SU-DHL-6 (cell line): ENCODE results near the gene S100P.

Experiments used
- H2AFZ ChIP-seq: fragments of 200-600 bp; sonication (generic); 2 replicates; pipeline ENCODE4 v1.6.1; 2014; ENCODE audit warnings: low read depth, mild to moderate bottlenecking, moderate library complexity, mixed read lengths, antibody characterized with exemption, low read length; ENCODE audit not compliant: severe bottlenecking
- H3F3A ChIP-seq: fragments of 200-600 bp; shearing (Covaris generic); 2 replicates; pipeline ENCODE4 v1.6.0; 2016; ENCODE audit warnings: antibody characterized with exemption, mild to moderate bottlenecking; ENCODE audit not compliant: insufficient read depth
- H3K27ac ChIP-seq: fragments of 200-600 bp; sonication (generic); 2 replicates; pipeline ENCODE4 v1.5.1; 2016; ENCODE audit warnings: low read depth, mild to moderate bottlenecking, low read length, moderate library complexity, mixed read lengths
- H3K27me3 ChIP-seq: fragments of 200-600 bp; sonication (generic), shearing (Covaris generic); 2 replicates; pipeline ENCODE4 v1.6.0; 2014; ENCODE audit warnings: mild to moderate bottlenecking, low read length
- H3K36me3 ChIP-seq: fragments of 200-600 bp; sonication (generic); 2 replicates; pipeline ENCODE4 v1.6.1; 2014; ENCODE audit warnings: mild to moderate bottlenecking, low read length, mixed read lengths
- H3K4me2 ChIP-seq: fragments of 300-600, 200-600 bp; shearing (Covaris generic), sonication (generic); 2 replicates; pipeline ENCODE4 v1.6.0; 2014; ENCODE audit warnings: low read length, low read depth, mild to moderate bottlenecking; ENCODE audit not compliant: poor library complexity, severe bottlenecking
- H3K4me3 ChIP-seq: fragments of 200-600 bp; sonication (generic); 2 replicates; pipeline ENCODE4 v1.5.1; 2014; ENCODE audit warnings: antibody characterized with exemption, low read length, mild to moderate bottlenecking, mixed read lengths; ENCODE audit not compliant: insufficient read depth, poor library complexity, severe bottlenecking
- H3K79me2 ChIP-seq: fragments of 200-600 bp; sonication (generic); 2 replicates; pipeline ENCODE4 v1.6.1; 2014; ENCODE audit warnings: mild to moderate bottlenecking, low read length, moderate library complexity; ENCODE audit not compliant: insufficient read depth
- H3K9ac ChIP-seq: fragments of 200-600 bp; sonication (generic); 2 replicates; pipeline ENCODE4 v1.7.0; 2014; ENCODE audit warnings: mild to moderate bottlenecking, low read length
- H3K9me2 ChIP-seq: fragments of 200-600 bp; sonication (generic); replicated peaks from 2 replicates; pipeline ENCODE4 v1.6.1; 2014; ENCODE audit warnings: low read length; ENCODE audit not compliant: insufficient read depth
- H3K9me3 ChIP-seq: fragments of 200-600 bp; sonication (generic); 2 replicates; pipeline ENCODE4 v1.6.1; 2014; ENCODE audit warnings: low read length, mixed read lengths; ENCODE audit not compliant: insufficient read depth
- H4K20me1 ChIP-seq: fragments of 200-600 bp; sonication (generic); 2 replicates; pipeline ENCODE4 v1.6.1; 2014; ENCODE audit warnings: low read depth, mild to moderate bottlenecking, antibody characterized with exemption, low read length, moderate library complexity, mixed read lengths
- CTCF ChIP-seq: fragments of 200-600 bp; sonication (generic); IDR thresholded peaks from one replicate; pipeline ENCODE4 v1.5.1; 2017; ENCODE audit warnings: antibody characterized with exemption, mild to moderate bottlenecking, low read length, moderate library complexity; ENCODE audit not compliant: insufficient read depth, poor library complexity, severe bottlenecking
- EZH2phosphoT487 ChIP-seq: fragments of 200-600 bp; sonication (generic), shearing (Covaris generic); conservative IDR thresholded peaks from 2 replicates; pipeline ENCODE4 v1.6.1; 2018; ENCODE audit warnings: mild to moderate bottlenecking, antibody characterized with exemption, low read length, moderate library complexity, mixed read lengths

The S100P gene

GRCh38 chr4:6655924-6656323, 37.8 kb upstream of the S100P start:
- Histone ChIP-seq H3K4me3 (no peak overlapping the region), H4K20me1 (no peaks in the 10 kb centered on the region), H3K36me3 (no peaks in the 10 kb centered on the region), H2AFZ (no peak overlapping the region), H3K27ac (no peak overlapping the region), H3K27me3 (no peaks in the 10 kb centered on the region), H3K79me2 (no peaks in the 10 kb centered on the region), H3K9me2 (no peaks in the 10 kb centered on the region), H3F3A (no peaks in the 10 kb centered on the region), H3K9me3 (no peaks in the 10 kb centered on the region), H3K9ac (no peak overlapping the region), H3K4me2 (no peak overlapping the region)
- TF ChIP-seq EZH2phosphoT487: no peak
- no peak for TF ChIP-seq CTCF

- H3K9ac ChIP-seq: no peak overlapping the region
- H3K9me3 ChIP-seq: no peaks in the 10 kb centered on the region
- TF ChIP-seq CTCF (no peak), EZH2phosphoT487 (no peak)
- no peaks in the 10 kb centered on the region for H3F3A ChIP-seq
- H3K4me3 ChIP-seq: no peak overlapping the region
- no peaks in the 10 kb centered on the region for H3K79me2 ChIP-seq
- no peaks in the 10 kb centered on the region for H3K27me3 ChIP-seq
- H3K9me2 ChIP-seq: no peaks in the 10 kb centered on the region
- no peaks in the 10 kb centered on the region for H4K20me1 ChIP-seq
- H3K36me3 ChIP-seq: no peaks in the 10 kb centered on the region
- H3K4me2 ChIP-seq: no peak overlapping the region
- no peak overlapping the region for H2AFZ ChIP-seq
- no peak overlapping the region for H3K27ac ChIP-seq
These were observed 36.2 kb upstream of the S100P start for GRCh38 chr4:6657242-6658208.

- Histone ChIP-seq H3K4me3 (no peak overlapping the region), H3F3A (no peaks in the 10 kb centered on the region), H3K9me2 (no peaks in the 10 kb centered on the region), H3K4me2 (no peak overlapping the region), H4K20me1 (no peaks in the 10 kb centered on the region), H3K9ac (no peak overlapping the region), H3K9me3 (no peaks in the 10 kb centered on the region), H3K27me3 (no peaks in the 10 kb centered on the region), H3K36me3 (no peaks in the 10 kb centered on the region), H3K27ac (no peak overlapping the region), H2AFZ (no peak overlapping the region), H3K79me2 (no peaks in the 10 kb centered on the region)
- TF ChIP-seq EZH2phosphoT487: no peak
These were observed 35.5 kb upstream of the S100P start for GRCh38 chr4:6658209-6658595.

GRCh38 chr4:6658597-6659075, 35.0 kb upstream of the S100P start:
- Histone ChIP-seq H3K36me3 (no peaks in the 10 kb centered on the region), H3K79me2 (no peaks in the 10 kb centered on the region), H3K27me3 (no peaks in the 10 kb centered on the region), H3K4me2 (no peak overlapping the region), H3F3A (no peaks in the 10 kb centered on the region), H3K9me2 (no peaks in the 10 kb centered on the region), H4K20me1 (no peaks in the 10 kb centered on the region), H3K9me3 (no peaks in the 10 kb centered on the region), H2AFZ (no peak overlapping the region), H3K9ac (no peak overlapping the region), H3K4me3 (no peak overlapping the region), H3K27ac (no peak overlapping the region)
- TF ChIP-seq EZH2phosphoT487 (no peak), CTCF (no peak)
